RKO (cell line): ENCODE results near the gene SMIM24.
A peak's percentile ranks its signal among the peaks of the same experiment; 100 is the strongest.
"Not testable (repeated sequence)": the region's sequence is repeated elsewhere in the genome, so short reads cannot be mapped to it uniquely, and the experiment has no call there.

Experiments
- DNase-seq: peaks from one replicate; pipeline ENCODE4 v3.0.0-alpha.2; 2016; ENCODE audit warnings: low spot score

SMIM24 gene

DNA sequence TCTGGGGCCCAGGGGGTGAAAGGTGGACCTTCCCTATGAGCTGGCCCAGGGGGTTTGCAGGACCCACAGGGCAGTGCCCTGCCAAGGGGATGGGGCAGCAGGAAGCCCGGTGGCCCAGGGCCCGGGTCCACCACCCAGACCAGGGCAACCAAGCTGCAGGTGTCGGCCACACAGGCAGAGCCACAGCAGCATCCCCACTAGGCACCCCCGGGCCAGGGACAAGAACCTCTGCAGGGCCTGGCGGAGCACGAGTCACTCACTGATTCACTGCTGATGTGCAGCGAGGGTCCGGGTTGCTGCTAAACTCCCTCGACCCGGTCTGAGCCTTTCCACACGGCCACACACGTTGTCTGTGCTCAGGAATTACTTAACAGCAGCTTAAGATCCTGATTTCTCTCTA is 34.6 kb upstream of the SMIM24 start:
- DNase-seq: no peak

DNA sequence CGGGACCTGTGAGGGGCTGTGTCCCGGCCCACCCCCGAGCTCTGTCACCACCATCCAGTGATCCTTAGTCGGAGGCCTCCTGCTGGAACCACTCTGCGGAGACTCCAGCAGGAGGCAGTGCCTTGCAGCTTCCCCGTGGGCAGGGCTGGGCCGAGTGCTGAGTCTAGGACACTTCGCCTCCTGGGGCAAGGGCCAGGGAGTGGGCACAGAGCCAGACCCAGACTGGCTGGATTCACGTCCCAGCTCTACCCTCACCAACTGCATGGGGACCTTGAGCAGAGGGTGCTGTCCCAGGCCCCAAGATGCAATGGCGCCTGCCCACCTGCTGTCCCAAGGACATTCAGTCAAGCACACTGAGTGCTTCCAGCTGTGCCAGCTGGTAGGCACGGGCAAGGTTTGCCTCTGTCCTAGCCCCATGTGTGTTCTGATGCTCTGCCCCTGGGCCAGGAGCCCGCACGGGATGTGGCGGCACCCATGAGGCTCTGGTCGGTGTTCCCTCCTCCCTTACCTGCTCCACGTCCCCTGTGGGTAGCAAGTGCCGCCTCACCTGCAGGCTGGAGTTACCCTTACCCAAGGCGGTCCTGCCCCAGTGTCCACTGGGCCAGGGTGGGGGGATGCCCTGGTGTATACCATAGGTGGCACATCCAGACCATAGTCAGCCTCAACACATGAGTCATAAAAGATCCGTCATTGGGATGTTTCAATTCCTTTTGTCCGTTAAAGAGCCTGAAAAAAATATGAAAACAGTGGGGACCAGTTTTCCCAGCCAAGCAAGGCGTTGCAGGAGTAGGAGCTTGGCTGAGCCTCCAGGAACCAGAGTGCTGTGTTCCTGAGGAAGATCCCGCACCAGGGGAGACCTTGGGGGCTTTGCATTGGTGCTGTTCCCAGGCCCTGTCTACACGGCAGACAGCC is 33.2 kb upstream of the SMIM24 start:
- DNase-seq: no peak

DNA sequence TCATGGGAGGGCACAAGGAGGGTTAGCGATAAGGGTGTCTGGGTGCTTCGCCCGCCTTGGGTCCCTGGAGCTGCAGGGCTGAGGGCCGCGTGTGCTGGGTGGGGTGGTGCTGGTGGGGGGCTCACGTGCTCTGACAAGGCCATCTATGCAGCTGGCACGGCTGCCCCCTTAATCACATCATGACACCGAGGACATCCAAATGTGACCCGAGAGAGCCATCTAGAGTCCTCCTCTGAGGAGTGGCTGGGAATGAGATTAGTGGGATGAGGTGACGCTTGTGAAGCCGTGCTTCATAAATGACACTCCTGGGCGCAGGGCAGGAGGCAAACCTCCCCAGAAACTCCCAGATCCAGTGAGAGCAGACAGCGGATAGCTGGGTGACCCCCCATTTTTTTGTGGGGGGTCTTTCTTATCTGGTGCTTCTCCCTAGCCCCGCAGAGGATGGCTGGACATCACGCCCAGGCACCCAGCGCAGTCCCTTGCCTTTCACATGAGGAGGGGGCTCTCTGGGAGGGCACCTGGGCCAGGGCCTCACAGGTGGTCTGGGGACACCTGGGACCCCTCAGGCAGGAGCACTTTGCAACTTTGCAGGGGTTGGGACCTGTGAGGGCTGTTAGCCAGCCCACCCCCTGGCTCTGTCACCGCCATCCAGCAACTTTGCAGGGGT is 32.4 kb upstream of the SMIM24 start:
- DNase-seq: no peak

- no peak for DNase-seq
These were observed 31.4 kb upstream of the SMIM24 start for GRCh38 chr19:3511506-3512251.

DNA sequence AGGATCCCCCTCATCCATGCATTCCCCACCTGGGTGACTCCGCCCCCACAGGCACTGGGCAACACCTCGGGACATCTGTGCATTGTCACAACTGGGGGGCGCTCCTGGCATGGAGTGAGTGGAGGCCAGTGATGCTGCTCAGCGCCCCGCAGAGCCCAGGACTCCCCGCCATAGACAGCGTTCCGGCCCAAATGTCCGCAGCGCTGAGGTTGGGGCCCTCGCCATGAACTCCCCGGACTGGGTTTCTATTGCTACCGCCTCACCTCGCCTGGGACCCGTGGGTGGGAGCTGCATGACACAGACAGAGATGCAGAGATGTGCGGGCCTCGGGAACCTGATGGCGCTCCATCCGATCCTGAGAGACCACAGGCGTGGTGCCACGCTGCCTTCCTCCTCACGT is 30.4 kb upstream of the SMIM24 start:
- DNase-seq: no peak

DNA sequence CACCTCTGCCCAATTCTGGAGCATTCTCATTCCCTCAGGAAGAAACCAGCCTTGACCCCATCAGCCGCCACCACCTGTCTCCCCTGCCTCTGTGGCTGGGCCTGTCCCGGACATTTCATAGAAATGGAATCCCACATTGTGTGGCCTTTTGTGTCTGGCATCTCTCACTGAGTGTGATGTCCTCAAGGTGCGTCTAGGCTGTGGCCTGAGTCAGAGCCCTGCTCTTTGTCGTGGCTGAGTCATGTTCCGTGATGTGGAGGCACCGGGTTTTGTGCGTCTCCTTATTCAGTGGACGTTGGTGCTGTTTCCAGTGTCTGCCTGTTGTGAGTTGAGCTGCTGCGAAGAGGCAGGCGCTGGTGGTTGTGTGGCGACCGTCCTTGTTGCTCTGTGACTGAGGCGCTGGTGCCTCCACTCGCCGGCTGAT is 29.3 kb upstream of the SMIM24 start:
- peak; percentile 71 for DNase-seq

DNA sequence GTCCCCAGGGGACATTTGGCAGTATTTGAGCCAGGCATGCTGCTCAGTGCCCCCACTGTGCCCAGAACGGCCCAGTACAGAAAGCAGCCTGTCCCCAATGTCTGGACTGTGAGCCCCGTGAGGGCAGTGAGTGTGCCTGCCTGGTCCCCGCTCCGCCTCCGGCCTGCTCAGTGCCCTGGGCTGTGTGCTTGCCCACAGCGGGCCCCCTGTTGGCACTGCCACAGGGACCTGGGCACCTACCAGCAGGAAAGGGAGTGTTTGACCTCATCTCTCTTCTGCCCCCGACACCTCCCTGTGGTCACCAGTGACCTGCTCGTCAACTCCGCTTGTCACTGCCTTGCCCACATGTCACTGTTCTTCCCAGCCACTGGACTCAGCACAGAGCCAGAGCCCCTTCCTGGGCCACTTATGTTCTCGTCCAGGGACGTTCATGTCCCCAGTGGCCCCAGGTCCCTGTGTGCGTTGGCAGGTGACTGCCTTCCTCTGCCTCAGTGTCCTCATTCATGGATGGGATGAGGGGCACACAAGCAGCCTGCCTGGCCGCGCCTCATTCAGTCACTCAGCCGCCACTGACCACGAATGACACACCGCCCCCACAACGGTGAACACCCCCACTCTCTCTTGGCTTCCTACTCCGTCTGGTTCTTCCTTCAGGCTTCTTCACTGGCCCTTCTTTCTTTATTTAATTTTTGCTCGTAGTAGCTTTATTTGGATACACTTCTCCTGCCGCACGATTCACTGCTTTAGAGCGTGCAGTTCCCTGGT is 28.6 kb upstream of the SMIM24 start:
- DNase-seq: no peak

DNA sequence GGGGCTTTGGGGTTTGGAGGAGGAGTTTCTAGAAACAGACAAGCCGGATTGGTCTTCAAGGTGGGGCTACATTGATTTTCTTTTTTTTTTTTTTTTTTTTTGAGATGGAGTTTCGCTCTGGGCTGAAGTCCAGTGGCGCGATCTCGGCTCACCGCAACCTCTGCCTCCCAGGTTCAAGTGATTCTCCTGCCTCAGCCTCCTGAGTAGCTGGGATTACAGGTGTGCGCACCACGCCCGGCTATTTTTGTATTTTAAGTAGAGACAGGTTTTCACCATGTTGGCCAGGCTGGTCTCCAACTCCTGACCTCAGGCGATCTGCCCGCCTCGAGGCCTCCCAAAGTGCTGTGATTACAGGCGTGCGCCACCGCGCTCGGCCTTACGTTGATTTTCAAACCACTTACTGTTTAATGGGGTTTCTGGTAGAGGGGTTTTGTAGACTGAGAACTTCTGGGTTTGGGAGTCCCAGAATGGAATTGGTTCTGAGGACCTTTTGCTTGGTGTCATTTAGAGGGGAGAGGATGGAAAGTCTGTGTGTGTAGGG is 27.9 kb upstream of the SMIM24 start:
- not testable (repeated sequence) for DNase-seq

- DNase-seq: no peak
These were observed 27.2 kb upstream of the SMIM24 start for GRCh38 chr19:3507371-3508120.

GRCh38 chr19:3506384-3507340 is 26.3 kb upstream of the SMIM24 start:
- DNase-seq: no peak

DNA sequence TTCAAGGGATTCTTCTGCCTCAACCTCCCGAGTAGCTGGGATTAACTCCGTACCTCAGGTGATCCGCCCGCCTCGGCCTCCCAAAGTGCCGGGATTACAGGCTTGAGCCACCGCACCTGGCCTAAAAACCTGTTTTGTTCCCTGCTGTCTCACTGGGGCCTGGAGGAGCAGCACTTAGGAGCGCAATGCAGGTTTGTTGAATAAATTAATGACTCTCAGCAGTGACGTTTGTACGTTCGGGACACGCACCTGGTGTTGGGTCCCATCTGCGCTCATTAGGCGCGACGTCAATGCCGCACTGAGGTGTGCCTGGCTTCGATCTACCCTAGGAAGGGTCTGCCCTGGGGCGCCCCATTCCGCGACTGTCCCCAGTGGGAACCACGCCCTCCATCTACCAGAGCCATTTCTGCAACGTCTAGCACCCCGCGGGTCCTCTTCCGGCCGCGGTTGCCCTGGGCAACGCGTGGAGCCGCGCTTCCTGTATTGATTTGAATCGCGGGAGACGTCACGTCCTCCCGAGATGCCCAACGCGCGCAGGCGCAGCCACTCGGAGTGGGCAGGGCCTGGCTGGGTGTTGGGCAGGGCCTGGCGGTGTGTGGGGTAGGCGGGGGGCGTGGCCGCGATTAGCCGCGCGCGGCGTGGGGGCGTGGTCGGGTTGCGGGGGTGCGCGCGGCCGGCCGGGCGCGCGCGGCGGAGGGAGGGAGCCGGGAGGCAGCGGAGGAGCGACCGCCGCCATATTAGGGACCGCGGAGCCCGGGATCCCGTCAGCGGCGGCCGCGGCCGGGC is 25.5 kb upstream of the SMIM24 start, which contains the start of gene FZR1:
Gene FZR1, plus strand, starts transcription at position 714 of the 786 bp plus-strand sequence. CDS start 16,679 bp downstream, outside the sequence.
- DNase-seq: peak; percentile 97

GRCh38 chr19:3504735-3505134 is 24.4 kb upstream of the SMIM24 start:
- DNase-seq: no peak

DNA sequence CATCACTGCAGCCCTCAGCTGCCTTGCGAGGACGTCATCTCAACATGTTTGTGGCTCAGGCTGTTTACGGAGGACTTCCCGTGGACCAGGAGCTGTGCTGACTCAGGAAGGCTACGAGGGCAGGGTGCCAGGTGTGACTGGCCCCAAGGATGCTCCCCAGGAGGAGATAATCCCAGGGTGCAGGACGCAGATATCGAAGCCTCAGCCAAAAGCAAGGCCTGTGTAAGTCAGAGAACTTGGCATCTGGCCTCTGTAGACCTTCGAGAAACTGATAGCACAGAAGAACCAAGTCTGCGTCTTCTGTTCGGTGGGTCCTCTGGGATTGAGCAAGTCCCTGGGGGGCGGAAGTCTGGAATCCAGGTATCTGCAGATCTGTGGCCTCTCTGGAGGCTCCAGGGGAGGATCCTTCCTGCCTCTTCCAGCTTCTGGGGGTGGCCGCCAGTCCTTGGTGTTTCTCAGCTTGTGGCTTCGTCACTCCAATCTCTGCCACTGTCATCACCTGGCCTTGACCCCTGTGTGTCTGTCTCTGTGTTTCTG is 22.8 kb upstream of the SMIM24 start:
- DNase-seq: no peak

DNA sequence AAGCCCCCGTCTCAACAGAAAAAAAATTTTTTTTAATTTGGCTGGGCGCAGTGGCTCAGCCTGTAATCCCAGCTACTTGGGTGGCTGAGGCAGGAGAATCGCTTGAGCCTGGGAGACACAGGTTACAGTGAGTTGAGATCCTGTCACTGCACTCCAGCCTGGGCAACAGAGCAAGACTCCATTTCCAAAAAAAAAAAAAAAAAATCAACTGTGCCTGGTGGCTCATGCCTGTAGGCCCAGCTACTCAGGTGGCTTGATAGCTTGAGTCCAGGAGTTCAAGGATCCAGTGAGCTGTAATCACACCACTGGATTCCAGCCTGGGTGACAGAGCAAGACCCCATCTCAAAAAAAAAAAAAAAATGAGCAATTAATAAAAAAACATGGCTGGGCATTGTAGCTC is 21.5 kb upstream of the SMIM24 start:
- no peak for DNase-seq

DNA sequence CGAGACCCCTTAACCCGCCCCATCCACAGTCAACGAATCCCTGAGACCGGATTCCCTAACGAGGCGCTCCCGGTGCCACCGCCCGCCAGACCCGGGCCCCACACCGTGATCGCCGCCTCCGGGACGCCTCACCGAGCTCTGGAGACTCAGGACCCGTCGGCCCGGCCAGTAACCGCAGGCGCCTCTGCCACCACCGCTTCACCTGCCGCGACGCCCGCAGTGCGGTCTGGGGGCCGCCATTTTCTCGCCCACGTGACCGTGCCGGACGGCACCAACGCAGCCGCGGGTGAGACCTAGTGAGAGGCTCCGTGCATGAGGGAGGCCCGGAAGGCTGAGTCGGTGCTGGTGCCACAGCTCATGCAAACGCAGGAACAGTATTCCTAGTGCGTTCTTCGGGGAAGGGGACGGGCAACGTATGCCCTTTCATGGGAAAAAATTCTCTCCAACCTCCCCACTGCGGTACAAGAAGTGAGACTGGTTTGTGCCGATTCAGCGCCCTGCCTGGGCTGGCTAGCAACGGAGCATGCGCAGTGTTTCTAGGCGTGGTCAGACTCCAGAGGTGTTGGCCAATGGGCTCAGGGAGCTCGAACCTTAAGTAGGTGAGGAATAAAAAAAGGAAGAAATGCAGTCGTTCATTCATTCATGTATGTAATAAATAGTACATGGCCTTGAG is 20.2 kb upstream of the SMIM24 start, which contains the start of gene DOHH:
Gene DOHH, minus strand, starts transcription at position 246 of the 673 bp plus-strand sequence. CDS start 3,860 bp downstream, outside the sequence.
- DNase-seq: peak; percentile 95

GRCh38 chr19:3499738-3500428 is 19.6 kb upstream of the SMIM24 start:
- DNase-seq: no peak
